Right atrium auricular region (tissue), 2 donors: Measurements from ENCODE around the gene CLDN17. TPM values are rescaled to one million over a fixed set of nuclear protein-coding genes. Genes with fewer than 3 reads are reported as not detected.

Experiments used
- DNase-seq: peaks from one replicate; pipeline ENCODE4 v3.0.0-alpha.2; 2019; ENCODE audit warnings: low spot score
- H3K27ac ChIP-seq, 2 donors: fragments of 200-600 bp; sonication (generic); 1 replicate in 1 of 2; 2 replicates in 1 of 2; pipeline ENCODE4 v1.5.1; 2016 to 2019
- H3K27me3 ChIP-seq, 2 donors: fragments of 200-600 bp; sonication (generic); one replicate each; pipeline versions ENCODE4 v1.5.1 to v1.6.0; 2017 to 2019
- H3K36me3 ChIP-seq: fragments of 200-600 bp; sonication (generic); one replicate; pipeline ENCODE4 v1.5.1; 2016
- H3K4me1 ChIP-seq, 2 donors: fragments of 200-600 bp; sonication (generic); one replicate each; pipeline versions ENCODE4 v1.5.1 to v1.6.0; 2017 to 2019
- H3K4me3 ChIP-seq, 2 donors: fragments of 200-600 bp; sonication (generic); 1 replicate in 1 of 2; 2 replicates in 1 of 2; pipeline ENCODE4 v1.5.1; 2017 to 2019; ENCODE audit warnings: mild to moderate bottlenecking in 1 of 2, moderate library complexity in 1 of 2
- H3K9me3 ChIP-seq, 2 donors: fragments of 200-600 bp; sonication (generic); one replicate each; pipeline ENCODE4 v1.5.1; 2019
- CTCF ChIP-seq, 2 donors: fragments of 200-600 bp; sonication (generic); IDR thresholded peaks; one replicate each; pipeline ENCODE4 v1.5.1; 2019; ENCODE audit warnings: antibody characterized with exemption in 2 of 2
- total RNA-seq, 2 donors: library from RNA; depleted of rRNA; stranded (reverse); fragments of >200 nt; gene quantifications; one replicate each; pipeline ENCODE4 v1.1.0, GENCODE V29; 2016

CLDN17 gene
- total RNA-seq: not detected

- no peaks in the 10 kb centered on the region for H3K4me1 ChIP-seq
Measured at GRCh38 chr21:30166705-30167104, at the start of gene CLDN17. CLDN17 (minus strand) TSS chr21:30166805; CDS start chr21:30166617, 188 bp downstream.

GRCh38 chr21:30216041-30216723 lies 49.6 kb upstream of the CLDN17 start, which contains the start of gene CLDN8:
CLDN8 (minus strand) TSS chr21:30216097; CDS start chr21:30215925, 172 bp downstream.
- Histone ChIP-seq H3K27ac (no peak within 1 kb of the TSS), H3K36me3 (no peaks in the 10 kb centered on the region), H3K9me3 (no peaks in the 10 kb centered on the region), H3K27me3 (no peaks in the 10 kb centered on the region), H3K4me1 (no peaks in the 10 kb centered on the region), H3K4me3 (no peak within 1 kb of the TSS)
- no peak for DNase-seq
- no peak for TF ChIP-seq CTCF (IDR thresholded peaks at IDR 0.05)

More at GRCh38 chr21:30166705-30167104, at the start of gene CLDN17:
- DNase-seq: no peak
- no peak for TF ChIP-seq CTCF (IDR thresholded peaks at IDR 0.05)
- Histone ChIP-seq H3K27ac (no peak within 1 kb of the TSS), H3K27me3 (no peaks in the 10 kb centered on the region), H3K36me3 (no peaks in the 10 kb centered on the region), H3K4me3 (no peak within 1 kb of the TSS), H3K9me3 (no peaks in the 10 kb centered on the region)

- Histone ChIP-seq H3K4me3 (no peak overlapping the region), H3K27ac (no peak overlapping the region), H3K27me3 (no peaks in the 10 kb centered on the region), H3K36me3 (no peaks in the 10 kb centered on the region), H3K4me1 (peaks cover 0 to 5% of the 10 kb centered on the region in 2 donors), H3K9me3 (peaks cover 0 to 4% of the 10 kb centered on the region in 2 donors)
- no peak for DNase-seq
- TF ChIP-seq CTCF (IDR thresholded peaks at IDR 0.05): no peak
Measured at GRCh38 chr21:30211071-30211470, 44.5 kb upstream of the CLDN17 start.

- peaks cover 0 to 4% of the 10 kb centered on the region in 2 donors for H3K9me3 ChIP-seq
- no peaks in the 10 kb centered on the region for H3K36me3 ChIP-seq
- DNase-seq: no peak
- H3K4me3 ChIP-seq: no peak overlapping the region
- no peak for TF ChIP-seq CTCF (IDR thresholded peaks at IDR 0.05)
- H3K27me3 ChIP-seq: no peaks in the 10 kb centered on the region
- peaks cover 0 to 5% of the 10 kb centered on the region in 2 donors for H3K4me1 ChIP-seq
- no peak overlapping the region for H3K27ac ChIP-seq
Measured at GRCh38 chr21:30209601-30210000, 43.0 kb upstream of the CLDN17 start.

- TF ChIP-seq CTCF (IDR thresholded peaks at IDR 0.05): no peak
Measured at GRCh38 chr21:30207252-30207579, 40.6 kb upstream of the CLDN17 start.

More at GRCh38 chr21:30207252-30207579, 40.6 kb upstream of the CLDN17 start:
- H3K36me3 ChIP-seq: no peaks in the 10 kb centered on the region
- H3K27me3 ChIP-seq: no peaks in the 10 kb centered on the region
- DNase-seq: no peak
- H3K4me3 ChIP-seq: no peak overlapping the region
- peak overlapping the region in 1 of 2 donors; percentile 25 for H3K27ac ChIP-seq
- peaks cover 0 to 5% of the 10 kb centered on the region in 2 donors for H3K4me1 ChIP-seq
- H3K9me3 ChIP-seq: peaks cover 0 to 4% of the 10 kb centered on the region in 2 donors
